Stimulated activated CD4-positive, alpha-beta T cell treated with anti-CD3 and anti-CD28 coated beads, TNF-alpha, amount 100 ng/mL, for 4 hours (primary cell): Measurements from ENCODE around the gene ATP2B3.
"Not testable (repeated sequence)": the region's sequence is repeated elsewhere in the genome, so short reads cannot be mapped to it uniquely, and the experiment has no call there.

Experiments
- DNase-seq, 3 experiments: peaks; one replicate each; pipeline ENCODE4 v3.0.0-alpha.2; 2020; ENCODE audit warnings: low read depth in 3 of 3

Gene ATP2B3

GRCh38 chrX:153593811-153594500 is 76.5 kb downstream of the ATP2B3 start:
- DNase-seq = no peak

DNA sequence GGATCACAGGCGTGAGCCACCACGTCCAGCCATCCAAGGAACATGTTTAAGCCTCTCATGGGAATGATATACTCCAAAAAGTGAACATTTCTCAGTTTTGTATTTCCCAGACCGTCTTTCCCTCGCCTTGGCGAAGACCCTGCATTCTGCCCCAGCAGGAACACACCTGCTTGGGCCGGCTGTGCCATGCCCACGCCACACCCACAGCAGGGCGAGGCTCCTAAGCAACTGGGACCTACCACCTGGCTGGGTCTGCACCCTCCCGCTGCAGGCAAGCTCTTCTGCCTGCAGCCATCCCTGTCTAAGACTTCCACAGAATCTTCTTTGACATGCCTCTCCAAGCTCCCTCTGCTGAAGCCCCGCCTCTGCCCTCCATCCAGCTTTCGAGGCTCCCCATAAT is 77.9 kb downstream of the ATP2B3 start:
- no peak for DNase-seq

DNA sequence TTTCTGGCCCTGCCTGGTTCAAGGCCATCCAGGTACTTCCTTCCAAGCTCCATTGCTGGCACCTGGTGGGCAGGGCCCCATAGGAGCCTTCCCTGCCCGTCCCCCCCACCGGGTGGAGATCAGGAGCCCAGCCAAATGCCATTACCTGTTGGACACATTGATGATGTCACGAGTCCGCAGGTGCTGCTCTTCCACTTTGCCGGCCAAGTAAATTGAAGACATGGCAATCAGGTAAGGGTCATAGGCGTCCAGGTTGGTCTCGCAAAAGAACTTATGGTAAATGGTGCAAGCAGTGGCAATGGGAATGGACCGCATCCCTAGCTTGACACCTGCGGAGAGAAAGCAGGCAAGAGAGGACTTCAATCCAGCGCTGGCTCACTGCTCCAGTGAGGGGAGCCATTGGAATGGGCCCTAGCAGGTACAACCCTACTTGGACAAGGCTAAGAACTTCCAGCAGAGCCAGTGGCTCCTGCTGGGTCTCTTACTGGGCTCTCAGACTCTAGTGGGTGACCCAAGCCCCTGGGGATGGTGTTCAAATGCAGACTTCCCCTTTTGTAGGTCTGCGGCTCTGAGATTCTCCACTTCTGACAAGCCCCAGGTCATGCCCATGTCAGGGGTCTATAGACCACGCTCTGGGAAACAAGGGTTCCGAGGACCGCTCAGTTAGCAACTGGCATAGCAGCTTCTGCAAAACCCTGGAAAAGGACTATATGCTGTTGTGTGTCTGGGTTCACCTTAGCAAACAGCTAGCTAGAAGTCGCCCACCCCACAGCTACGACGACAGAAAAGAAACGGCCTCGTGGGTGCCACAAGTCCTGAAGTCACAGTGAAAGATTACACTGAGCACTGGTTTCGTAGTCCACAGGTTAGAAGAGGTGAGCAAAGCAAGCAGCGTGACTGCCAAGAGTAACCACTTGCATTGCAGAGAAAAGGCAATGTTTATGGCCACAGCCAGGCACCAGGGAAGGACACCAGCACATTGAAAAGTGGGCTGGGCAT is 78.7 kb downstream of the ATP2B3 start:
- DNase-seq = no peak

GRCh38 chrX:153596981-153597750 is 79.7 kb downstream of the ATP2B3 start:
- DNase-seq = no peak

DNA sequence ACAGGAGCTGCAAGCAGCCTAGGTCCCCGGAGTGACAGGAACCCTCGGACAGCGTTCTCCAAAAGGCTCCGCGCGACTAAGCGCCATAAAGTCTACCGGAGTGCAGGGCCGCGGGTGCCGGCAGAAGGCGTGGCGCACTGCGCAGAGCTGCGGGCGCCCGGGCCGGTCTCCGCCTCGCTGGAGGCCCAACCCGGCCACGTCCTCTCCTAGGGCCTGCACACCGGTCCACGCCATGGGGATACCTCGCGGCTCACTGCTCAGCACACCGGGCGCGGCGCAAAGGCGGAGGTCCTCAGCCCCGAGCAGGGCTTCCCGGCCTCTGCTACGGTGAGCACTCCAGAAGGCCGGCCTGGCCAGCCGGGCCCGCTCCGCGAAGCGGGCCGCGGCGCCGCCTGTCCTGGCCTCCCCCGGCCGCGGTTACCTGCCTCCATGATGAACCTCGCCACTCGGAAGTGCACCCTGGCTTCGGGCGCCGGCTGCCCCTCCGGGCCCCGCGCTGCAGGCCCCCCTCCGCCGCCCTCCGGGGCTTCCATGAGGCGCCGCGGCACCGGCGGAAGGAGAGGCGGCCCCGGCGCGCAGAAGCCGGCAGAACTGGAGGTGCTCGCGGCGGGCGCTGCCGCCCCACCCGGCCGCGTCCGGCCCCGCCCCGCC is 81.2 kb downstream of the ATP2B3 start, which contains the start of gene CCNQ:
Gene CCNQ (minus strand): TSS at position 599 of the 651 bp plus-strand sequence. CDS start 66 bp downstream, at position 533.
- DNase-seq = no peak

DNA sequence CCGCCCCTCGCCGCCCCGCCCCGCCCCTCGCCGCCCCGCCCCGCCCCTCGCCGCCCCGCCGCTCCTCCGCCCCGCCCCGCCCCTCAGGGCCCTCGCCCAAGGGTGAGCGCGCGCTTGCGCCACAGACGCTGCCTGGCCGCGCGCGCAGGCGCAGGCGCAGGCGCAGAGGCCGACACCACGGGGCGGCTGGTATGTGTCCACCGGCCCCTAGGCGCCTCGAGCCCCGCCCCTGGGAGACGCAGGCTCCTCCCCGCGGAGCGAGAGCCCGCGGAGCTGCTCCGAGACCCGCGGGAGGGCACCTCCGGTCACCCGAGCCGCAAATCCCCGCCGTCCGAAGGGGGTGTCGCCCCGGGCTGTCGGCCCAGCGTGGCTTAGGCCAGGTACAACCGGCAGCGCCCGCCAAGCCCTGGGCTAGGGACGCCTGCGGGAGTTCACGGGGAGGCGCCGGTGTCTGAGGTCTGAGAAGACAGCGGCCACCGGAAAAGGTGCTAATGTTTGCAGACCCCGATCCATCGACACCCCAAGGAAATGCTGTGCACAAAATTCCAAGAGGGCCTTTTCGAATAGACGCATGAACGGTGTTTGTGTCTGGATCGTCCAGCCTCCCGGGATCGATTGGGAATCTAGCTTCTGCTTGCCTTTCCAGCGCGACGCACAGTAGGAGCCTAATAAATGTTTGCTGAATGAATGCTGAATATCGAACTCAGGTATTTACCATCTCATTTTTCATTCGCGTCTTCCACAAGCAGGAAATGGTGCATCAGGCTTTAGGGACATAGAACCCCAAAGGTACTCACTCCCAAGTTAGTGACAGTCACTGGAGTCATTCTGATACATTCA is 82.0 kb downstream of the ATP2B3 start:
- DNase-seq = peak; percentile 68 to 79 (median 74)

DNA sequence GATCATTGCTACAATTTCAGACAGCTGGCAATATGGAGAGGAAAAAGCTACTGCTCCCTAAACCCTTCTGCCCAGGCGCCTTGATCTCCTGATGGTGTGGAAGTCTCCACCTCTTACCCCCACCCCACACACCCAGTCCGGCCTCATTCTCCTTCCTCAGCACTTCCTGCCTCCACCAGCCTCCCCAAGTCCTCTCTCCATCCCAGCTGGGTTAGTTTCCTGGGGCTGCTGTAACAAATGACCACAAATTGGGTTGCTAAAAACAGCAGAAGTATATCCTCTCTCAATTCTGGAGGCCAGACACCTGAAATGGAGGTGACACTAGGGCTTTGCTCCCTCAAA is 82.6 kb downstream of the ATP2B3 start:
- DNase-seq = no peak

DNA sequence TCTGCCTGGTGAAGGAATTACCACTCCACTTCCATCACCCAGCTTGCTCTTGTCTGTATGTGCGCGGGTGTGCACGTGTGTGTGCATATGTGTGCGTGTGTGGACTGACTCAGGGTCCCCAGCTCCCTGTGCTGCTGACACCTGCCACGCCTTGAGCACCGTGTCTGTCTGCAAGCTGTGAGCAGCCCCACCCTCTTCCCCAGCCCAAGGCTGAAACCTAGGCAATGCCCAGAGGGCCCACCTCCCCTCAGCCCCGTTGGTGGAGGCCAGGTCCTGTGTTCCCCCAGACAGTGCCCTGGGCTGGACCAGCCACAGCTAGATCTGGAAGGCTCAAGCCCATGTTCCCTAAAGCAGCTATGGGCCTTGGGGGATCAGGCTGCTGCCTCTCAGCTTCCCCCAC is 83.5 kb downstream of the ATP2B3 start:
- no peak for DNase-seq

- DNase-seq = no peak
Measured at GRCh38 chrX:153601511-153602110, 84.2 kb downstream of the ATP2B3 start.

- DNase-seq = no peak
Measured at GRCh38 chrX:153602601-153603000, 85.2 kb downstream of the ATP2B3 start.

DNA sequence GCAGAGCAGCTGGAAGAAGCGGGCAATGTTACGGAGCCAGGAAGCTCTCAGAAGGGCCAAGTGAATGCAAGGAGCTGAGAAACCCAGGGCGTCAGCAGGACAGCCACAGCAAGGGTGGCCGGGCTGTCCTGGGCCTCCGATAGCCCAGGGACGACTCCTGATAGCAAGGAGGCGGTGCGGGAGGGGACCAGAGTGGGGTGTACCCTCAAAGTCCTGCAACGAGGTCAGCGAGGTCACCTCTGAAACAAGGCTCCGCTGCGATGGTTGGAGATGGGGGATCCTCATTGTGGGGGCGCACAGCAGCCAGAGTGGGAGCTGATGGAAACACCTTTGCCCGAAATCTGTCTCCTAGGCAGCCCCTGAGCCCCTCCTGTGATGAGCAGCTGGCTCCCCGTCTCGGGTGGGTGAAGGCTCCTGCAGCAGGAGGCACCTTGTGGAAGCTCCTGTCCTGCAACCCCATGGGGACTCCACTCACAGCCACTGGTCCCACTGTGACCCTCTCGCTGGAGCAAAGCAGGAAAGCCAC is 85.8 kb downstream of the ATP2B3 start:
- no peak for DNase-seq

GRCh38 chrX:153604666-153605380 is 87.4 kb downstream of the ATP2B3 start:
- DNase-seq = not testable (repeated sequence)

GRCh38 chrX:153606503-153606902 is 89.1 kb downstream of the ATP2B3 start:
- DNase-seq = no peak

DNA sequence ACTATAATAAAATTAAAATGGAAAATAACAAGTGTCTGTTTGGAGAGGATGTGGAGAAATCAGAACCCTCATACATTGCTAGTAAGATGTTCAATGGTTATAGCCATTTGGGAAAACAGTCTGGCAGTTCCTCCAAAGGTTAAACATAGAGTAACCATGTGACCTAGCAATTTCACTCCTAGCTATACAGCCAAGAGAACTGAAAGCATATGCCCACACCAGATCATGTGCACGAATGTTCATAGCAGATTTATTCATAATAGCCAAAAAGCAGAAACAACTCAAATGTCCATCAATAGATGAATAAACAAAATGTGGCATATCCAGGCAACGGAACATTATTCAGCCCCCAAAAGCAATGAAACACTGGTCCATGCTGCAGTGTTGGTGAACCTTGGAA is 90.9 kb downstream of the ATP2B3 start:
- no peak for DNase-seq

- no peak for DNase-seq
Measured at GRCh38 chrX:153608806-153609205, 91.4 kb downstream of the ATP2B3 start.

DNA sequence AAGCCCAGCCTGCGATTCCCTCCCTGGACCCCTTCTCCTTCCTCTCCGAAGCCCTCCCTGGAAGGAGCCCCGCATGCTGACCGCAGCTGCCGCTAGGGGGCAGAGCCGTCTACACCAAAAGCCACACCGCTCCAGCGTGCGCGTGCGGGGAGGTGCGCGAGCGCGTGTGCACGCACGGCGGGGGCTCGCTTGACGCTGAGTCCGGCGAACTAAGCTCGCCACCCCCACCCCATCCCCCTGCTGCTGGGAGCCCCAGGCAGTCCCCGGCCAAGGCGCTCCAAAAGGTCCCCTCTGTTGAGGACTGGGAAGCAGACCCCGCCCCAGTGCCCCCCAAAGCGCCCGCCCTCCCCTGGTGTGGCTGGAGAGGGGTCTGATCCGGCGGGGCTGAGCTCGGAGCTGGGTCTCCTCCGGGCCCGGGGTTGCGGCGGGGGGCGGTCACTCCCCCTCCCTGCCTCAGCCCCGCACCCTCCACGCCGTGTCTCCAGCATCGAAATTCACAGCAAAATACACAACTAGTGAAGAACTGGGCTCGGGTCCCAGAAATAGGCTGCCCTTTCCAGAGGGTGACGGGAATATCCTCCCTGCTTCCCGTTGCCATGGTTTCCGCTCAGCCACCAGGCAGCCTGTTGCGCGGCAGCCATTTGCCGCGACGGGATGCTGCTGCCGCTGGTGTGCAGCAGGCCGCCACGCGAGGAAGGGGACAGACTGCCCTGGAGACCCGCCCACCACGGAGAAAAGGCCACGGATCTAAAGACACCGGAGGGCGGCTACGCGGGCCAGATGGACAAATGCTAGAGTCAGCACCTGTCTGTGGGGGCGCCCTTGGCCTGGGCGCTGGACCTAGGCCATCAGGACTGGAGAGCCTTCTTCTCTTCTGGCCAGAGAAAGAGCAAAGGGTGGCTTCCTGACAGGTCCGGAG is 92.7 kb downstream of the ATP2B3 start:
- peak; percentile 62 to 70 (median 66) for DNase-seq

DNA sequence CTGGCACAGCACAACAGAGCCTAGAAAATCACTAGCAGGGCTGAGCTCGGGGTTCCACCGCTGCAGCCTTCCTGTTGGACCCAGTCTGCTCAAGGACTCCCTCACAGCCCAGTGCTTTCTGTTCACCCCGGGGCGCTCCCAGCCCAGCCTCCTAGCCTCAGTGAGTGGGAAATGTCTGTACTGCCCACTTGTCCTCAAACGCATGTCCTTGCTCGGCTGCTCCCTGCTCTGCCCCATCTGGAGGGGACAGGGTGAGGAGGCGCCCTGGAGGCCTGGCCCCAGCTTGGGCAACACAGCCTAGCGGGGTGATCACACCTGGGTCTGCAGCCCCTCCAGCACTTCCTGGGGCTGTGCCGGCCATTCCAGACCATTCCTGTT is 93.4 kb downstream of the ATP2B3 start:
- DNase-seq = no peak
